GM23248 (cell line): ENCODE measurements around the gene RPH3AL. TPM values are rescaled to one million over a fixed set of nuclear protein-coding genes. Genes with fewer than 3 reads are reported as not detected.
"Not testable (repeated sequence)": the region's sequence is repeated elsewhere in the genome, so short reads cannot be mapped to it uniquely, and the experiment has no call there.

Source experiments
- DNase-seq: peaks from one replicate; pipeline ENCODE4 v3.0.0-alpha.2; 2015
- H2AFZ ChIP-seq: fragments of 200-600 bp; sonication (generic); 2 replicates; pipeline ENCODE4 v1.6.1; 2016; ENCODE audit warnings: antibody characterized with exemption
- H3F3A ChIP-seq: fragments of 200-600 bp; sonication (generic); 2 replicates; pipeline ENCODE4 v1.6.1; 2016; ENCODE audit warnings: mild to moderate bottlenecking, antibody characterized with exemption, mixed run types; ENCODE audit not compliant: insufficient read depth
- H3K27ac ChIP-seq: fragments of 200-600 bp; sonication (generic); 2 replicates; pipeline ENCODE4 v1.5.1; 2016; ENCODE audit warnings: mild to moderate bottlenecking
- H3K27me3 ChIP-seq: fragments of 200-600 bp; sonication (generic); replicated peaks from 2 replicates; pipeline ENCODE4 v1.6.1; 2016; ENCODE audit warnings: mild to moderate bottlenecking; ENCODE audit not compliant: insufficient read depth
- H3K36me3 ChIP-seq: fragments of 200-600 bp; sonication (generic); 2 replicates; pipeline ENCODE4 v1.6.1; 2016; ENCODE audit warnings: low read depth, mild to moderate bottlenecking
- H3K4me1 ChIP-seq: fragments of 200-600 bp; sonication (generic); 2 replicates; pipeline ENCODE4 v1.6.1; 2016; ENCODE audit warnings: mild to moderate bottlenecking; ENCODE audit not compliant: insufficient read depth
- H3K4me2 ChIP-seq: fragments of 200-600 bp; sonication (generic); one replicate; pipeline ENCODE4 v1.6.1; 2016; ENCODE audit warnings: mild to moderate bottlenecking; ENCODE audit not compliant: unreplicated experiment
- H3K4me3 ChIP-seq: fragments of 200-600 bp; sonication (generic); 2 replicates; pipeline ENCODE4 v1.5.1; 2016; ENCODE audit warnings: mild to moderate bottlenecking
- H3K79me2 ChIP-seq: fragments of 200-600 bp; sonication (generic); 2 replicates; pipeline ENCODE4 v1.6.1; 2016; ENCODE audit warnings: mild to moderate bottlenecking; ENCODE audit not compliant: insufficient read depth
- H3K9ac ChIP-seq: fragments of 200-600 bp; sonication (generic); 2 replicates; pipeline ENCODE4 v1.6.1; 2016; ENCODE audit warnings: mild to moderate bottlenecking
- H3K9me2 ChIP-seq: fragments of 200-600 bp; sonication (generic); 2 replicates; pipeline ENCODE4 v1.6.1; 2016; ENCODE audit warnings: mixed run types, mild to moderate bottlenecking, moderate library complexity; ENCODE audit not compliant: insufficient read depth
- H3K9me3 ChIP-seq: fragments of 200-600 bp; sonication (generic); one replicate; pipeline ENCODE4 v1.6.1; 2017; ENCODE audit warnings: low read depth
- H4K20me1 ChIP-seq: fragments of 200-600 bp; sonication (generic); 2 replicates; pipeline ENCODE4 v1.6.0; 2016; ENCODE audit not compliant: insufficient read depth
- EZH2 ChIP-seq: fragments of 200-600 bp; sonication (generic); IDR thresholded peaks from 2 replicates; pipeline ENCODE4 v1.6.1; 2018; ENCODE audit warnings: antibody characterized with exemption, mild to moderate bottlenecking; ENCODE audit not compliant: insufficient read depth, poor library complexity, severe bottlenecking
- EZH2phosphoT487 ChIP-seq: fragments of 200-600 bp; sonication (generic); IDR thresholded peaks from 2 replicates; pipeline ENCODE4 v1.6.1; 2018; ENCODE audit warnings: antibody characterized with exemption, moderate library complexity, mild to moderate bottlenecking, low read depth; ENCODE audit not compliant: insufficient read depth
- WGBS, 2 experiments: methylation state at CpG; one replicate each; pipeline ENCODE4 v1.1.6; 2015 to 2017; ENCODE audit warnings: low lambda C conversion rate in 2 of 2, low coverage in 1 of 2; ENCODE audit errors: missing lambda C conversion rate in 2 of 2; 5-methylcytosine and 5-hydroxymethylcytosine counted together
- in situ Hi-C: fragments of 300-500 bp; cut with MboI; formaldehyde crosslinking; loops from 2 replicates; pipeline ENCODE4 v1.15.0; 2020
- polyA plus RNA-seq: library from polyadenylated mRNA; unstranded; fragments of >200 nt; fragmentation: Nextera tagmentation; extraction: Ambion mirVana; gene quantifications from 2 replicates; pipeline ENCODE4 v1.2.1, GENCODE V29; 2016
- total RNA-seq: library from RNA; depleted of rRNA; stranded (reverse); fragments of >200 nt; shearing (Covaris generic); gene quantifications from 2 replicates; pipeline ENCODE4 v1.2.3, GENCODE V29; 2014

The RPH3AL gene
- total and polyA plus RNA-seq, 2 experiments from 2014 or later, result 2.7 to 5.2 TPM

DNA sequence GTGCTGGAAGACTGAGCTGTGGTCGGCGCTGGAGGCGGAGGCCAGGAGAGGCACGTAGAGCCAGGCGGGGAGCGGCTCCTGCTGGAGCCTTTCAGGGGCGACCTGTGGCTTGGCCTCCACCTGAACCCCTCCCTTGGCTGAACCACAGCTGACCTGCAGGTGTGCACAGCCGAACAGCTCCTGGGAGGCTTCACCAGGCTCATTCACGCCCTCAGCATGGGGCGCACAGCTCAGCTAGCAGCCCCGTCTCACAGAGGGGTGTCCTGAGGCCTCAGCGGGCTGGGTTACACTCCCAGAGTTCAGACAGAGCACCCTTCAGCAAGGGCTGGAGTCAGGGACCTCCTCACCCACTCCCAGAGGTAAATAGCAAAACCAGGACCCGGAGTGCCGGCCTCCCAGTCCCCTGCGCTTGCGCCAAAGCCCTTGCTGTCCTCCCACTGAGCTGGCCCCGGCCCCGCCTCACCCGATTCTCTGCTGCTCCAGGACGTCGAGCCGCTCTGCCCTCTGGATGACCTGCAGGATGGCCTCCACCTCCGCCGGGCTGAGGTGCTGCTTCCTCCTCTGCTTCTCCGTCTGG is 31.7 kb downstream of the RPH3AL start:
- Histone ChIP-seq H3K4me3 (no peak overlapping the region), H3F3A (no peaks in the 10 kb centered on the region), H3K27ac (no peak overlapping the region), H3K79me2 (no peaks in the 10 kb centered on the region), H3K4me2 (no peak overlapping the region), H4K20me1 (no peaks in the 10 kb centered on the region), H2AFZ (no peak overlapping the region), H3K4me1 (no peaks in the 10 kb centered on the region), H3K9ac (no peak overlapping the region), H3K27me3 (no peaks in the 10 kb centered on the region), H3K36me3 (no peaks in the 10 kb centered on the region), H3K9me2 (no peaks in the 10 kb centered on the region), H3K9me3 (no peaks in the 10 kb centered on the region)
- TF ChIP-seq EZH2phosphoT487 (no peak), EZH2 (no peak)
- DNase-seq, result no peak
- 76 to 77% methylated on average over 23 to 25 of the region's 25 CpGs for WGBS, 2 experiments
- in situ Hi-C loops, result no loop called here

DNA sequence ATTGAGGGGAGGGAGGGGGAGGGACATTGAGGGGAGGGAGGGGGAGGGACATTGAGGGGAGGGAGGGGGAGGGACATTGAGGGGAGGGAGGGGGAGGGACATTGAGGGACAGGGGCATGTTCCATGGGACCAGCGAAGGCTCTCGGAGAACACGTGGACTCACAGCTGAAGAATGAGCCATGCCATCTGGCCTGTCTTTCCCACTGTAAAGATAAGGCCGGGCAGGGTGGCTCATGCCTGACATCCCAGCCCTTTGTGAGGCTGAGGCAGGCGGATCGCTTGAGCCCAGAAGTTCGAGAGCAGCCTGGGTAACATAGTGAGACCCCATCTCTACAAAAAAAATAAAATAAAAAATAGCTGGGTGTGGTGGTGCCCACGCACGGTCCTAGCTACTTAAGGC is 32.5 kb downstream of the RPH3AL start:
- Histone ChIP-seq H3K27me3 (no peaks in the 10 kb centered on the region), H4K20me1 (no peaks in the 10 kb centered on the region), H3K79me2 (no peaks in the 10 kb centered on the region), H3K4me2 (no peak overlapping the region), H3F3A (no peaks in the 10 kb centered on the region), H3K27ac (no peak overlapping the region), H3K9ac (no peak overlapping the region), H3K9me3 (no peaks in the 10 kb centered on the region), H3K9me2 (no peaks in the 10 kb centered on the region), H3K36me3 (no peaks in the 10 kb centered on the region), H2AFZ (no peak overlapping the region), H3K4me1 (no peaks in the 10 kb centered on the region), H3K4me3 (no peak overlapping the region)
- no peak for TF ChIP-seq EZH2phosphoT487
- TF ChIP-seq EZH2, result no peak
- in situ Hi-C loops, result no loop called here
- no peak for DNase-seq
- WGBS, 2 experiments, result 85 to 88% methylated on average over 6 to 9 of the region's 9 CpGs

DNA sequence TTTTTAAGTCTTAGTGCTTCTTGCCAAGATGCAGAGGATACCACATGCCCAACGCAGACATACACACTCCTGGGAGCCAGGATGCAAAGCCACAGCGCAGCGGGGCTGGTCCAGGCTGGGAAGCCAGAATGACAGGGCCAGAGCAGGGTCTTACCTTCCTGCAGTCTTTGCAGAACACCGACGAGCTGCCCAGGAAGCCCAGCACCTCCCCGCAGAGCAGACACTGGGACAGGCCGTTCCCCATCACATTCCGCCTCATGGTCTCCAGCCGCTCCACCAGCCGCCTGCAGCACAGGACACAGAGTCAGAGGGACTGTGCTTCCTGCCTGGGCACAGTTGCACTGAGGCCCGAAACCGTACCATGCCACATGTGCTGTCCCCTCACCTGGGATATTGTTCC is 33.3 kb downstream of the RPH3AL start:
- 78 to 86% methylated on average over 12 of the region's 12 CpGs for WGBS, 2 experiments
- Histone ChIP-seq H4K20me1 (no peaks in the 10 kb centered on the region), H3K4me1 (no peaks in the 10 kb centered on the region), H3K9ac (no peak overlapping the region), H2AFZ (no peak overlapping the region), H3K9me3 (no peaks in the 10 kb centered on the region), H3K79me2 (no peaks in the 10 kb centered on the region), H3K4me3 (no peak overlapping the region), H3F3A (no peaks in the 10 kb centered on the region), H3K27me3 (no peaks in the 10 kb centered on the region), H3K36me3 (no peaks in the 10 kb centered on the region), H3K9me2 (no peaks in the 10 kb centered on the region), H3K27ac (no peak overlapping the region), H3K4me2 (no peak overlapping the region)
- TF ChIP-seq EZH2 (no peak), EZH2phosphoT487 (no peak)
- DNase-seq, result no peak
- in situ Hi-C loops, result no loop called here

DNA sequence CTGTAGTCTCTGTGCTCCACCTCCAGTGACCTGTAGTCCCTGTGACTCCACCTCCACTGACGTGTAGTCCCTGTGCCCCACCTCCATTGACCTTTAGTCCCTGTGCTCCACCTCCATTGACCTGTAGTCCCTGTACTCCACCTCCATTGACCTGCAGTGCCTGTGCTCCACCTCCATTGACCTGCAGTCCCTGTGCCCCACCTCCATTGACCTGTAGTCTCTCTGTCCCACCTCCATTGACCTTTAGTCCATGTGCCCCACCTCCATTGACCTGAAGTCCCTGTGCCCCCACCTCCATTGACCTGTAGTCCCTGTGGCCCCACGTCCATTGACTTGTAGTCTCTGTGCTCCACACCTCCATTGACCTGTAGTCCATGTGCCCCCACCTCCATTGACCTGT is 35.5 kb downstream of the RPH3AL start:
- H4K20me1 ChIP-seq, H3K4me2 ChIP-seq, H3K27me3 ChIP-seq, H3K4me1 ChIP-seq, H3K9ac ChIP-seq, H3K36me3 ChIP-seq, H3F3A ChIP-seq, H3K79me2 ChIP-seq, H3K9me2 ChIP-seq, in situ Hi-C loops, H3K4me3 ChIP-seq, H3K27ac ChIP-seq, DNase-seq, H3K9me3 ChIP-seq, H2AFZ ChIP-seq: not testable (repeated sequence)
- WGBS, 2 experiments, result 31 to 43% methylated on average over 1 to 2 of the region's 2 CpGs

DNA sequence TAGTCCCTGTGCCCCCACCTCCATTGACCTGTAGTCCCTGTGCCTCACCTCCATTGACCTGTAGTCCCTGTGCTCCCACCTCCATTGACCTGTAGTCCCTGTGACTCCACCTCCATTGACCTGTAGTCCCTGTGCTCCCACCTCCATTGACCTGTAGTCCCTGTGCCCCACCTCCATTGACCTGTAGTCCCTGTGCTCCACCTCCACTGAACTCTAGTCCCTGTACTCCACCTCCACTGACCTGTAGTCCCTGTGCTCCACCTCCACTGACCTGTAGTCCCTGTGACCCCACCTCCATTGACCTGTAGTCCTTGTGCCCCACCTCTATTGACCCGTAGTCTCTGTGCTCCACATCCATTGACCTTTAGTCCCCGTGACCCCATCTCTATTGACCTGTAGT is 37.2 kb downstream of the RPH3AL start:
- H2AFZ ChIP-seq, DNase-seq, H3K36me3 ChIP-seq, H3K9me3 ChIP-seq, H3K4me2 ChIP-seq, H3K4me1 ChIP-seq, H3K27me3 ChIP-seq, H3K4me3 ChIP-seq, H3K9ac ChIP-seq, in situ Hi-C loops, H4K20me1 ChIP-seq, H3K9me2 ChIP-seq, H3K79me2 ChIP-seq, H3K27ac ChIP-seq, H3F3A ChIP-seq: not testable (repeated sequence)
- 59 to 68% methylated on average over 2 of the region's 2 CpGs for WGBS, 2 experiments

DNA sequence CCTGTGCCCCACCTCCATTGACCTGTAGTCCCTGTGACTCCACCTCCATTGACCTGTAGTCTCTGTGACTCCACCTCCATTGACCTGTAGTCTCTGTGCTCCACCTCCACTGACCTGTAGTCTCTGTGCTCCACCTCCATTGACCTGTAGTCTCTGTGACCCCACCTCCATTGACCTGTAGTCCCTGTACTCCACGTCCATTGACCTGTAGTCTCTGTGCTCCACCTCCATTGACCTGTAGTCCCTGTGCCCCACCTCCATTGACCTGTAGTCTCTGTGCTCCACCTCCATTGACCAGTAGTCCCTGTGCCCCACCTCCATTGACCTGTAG is 38.0 kb downstream of the RPH3AL start:
- H3F3A ChIP-seq, H3K4me3 ChIP-seq, H3K79me2 ChIP-seq, H3K36me3 ChIP-seq, H3K9me2 ChIP-seq, H3K27ac ChIP-seq, H3K9ac ChIP-seq, H3K4me2 ChIP-seq, DNase-seq, H3K9me3 ChIP-seq, H3K4me1 ChIP-seq, H4K20me1 ChIP-seq, in situ Hi-C loops, H3K27me3 ChIP-seq, H2AFZ ChIP-seq: not testable (repeated sequence)
- WGBS, 2 experiments, result 82 to 94% methylated on average over 1 of the region's 1 CpG
